HEK293 (cell line): ENCODE measurements around the gene DDX41.

ENCODE experiments used
- CTCF ChIA-PET: fragments of 350-600 bp; formaldehyde crosslinking; extraction: SDS; loops from one replicate; lab custom pipeline; 2021; ENCODE audit warnings: antibody characterized with exemption; lab: Yijun Ruan, JAX
- POLR2A ChIA-PET: fragments of 300-600 bp; formaldehyde crosslinking; extraction: SDS; loops from one replicate; lab custom pipeline; 2020; ENCODE audit warnings: antibody characterized with exemption, inconsistent platforms; lab: Yijun Ruan, JAX
- H3K27ac ChIP-seq: fragments of 200-500 bp; sonication (Bioruptor generic); 2 replicates; pipeline ENCODE4 v1.5.1; 2014; ENCODE audit warnings: low read depth, low read length, control low read depth, inconsistent platforms; ENCODE audit errors: extremely low read depth
- H3K36me3 ChIP-seq, 2 experiments: fragments of 200-500 bp in 1 of 2; sonication (Bioruptor generic) in 1 of 2; 1 replicate in 1 of 2; 2 replicates in 1 of 2; pipeline ENCODE4 v1.5.1; 2014 to 2017; ENCODE audit warnings: inconsistent platforms in 2 of 2, low read length in 2 of 2; ENCODE audit not compliant: control insufficient read depth in 2 of 2, insufficient read depth in 1 of 2
- H3K4me1 ChIP-seq: fragments of 200-500 bp; sonication (Bioruptor generic); 2 replicates; pipeline ENCODE4 v1.5.1; 2014; ENCODE audit warnings: mild to moderate bottlenecking, low read length, inconsistent platforms; ENCODE audit not compliant: control insufficient read depth, insufficient read depth
- H3K4me3 ChIP-seq: 2 replicates; pipeline ENCODE4 v1.5.1; 2011; ENCODE audit warnings: low read depth, mild to moderate bottlenecking, control low read depth, low read length, moderate library complexity
- H3K9me3 ChIP-seq: fragments of 200-500 bp; sonication (Bioruptor generic); 2 replicates; pipeline ENCODE4 v1.5.1; 2014; ENCODE audit warnings: low read depth, low read length, inconsistent platforms; ENCODE audit not compliant: control insufficient read depth, insufficient read depth
- GFI1B ChIP-seq: fragments of 450-650 bp; formaldehyde crosslinking; IDR thresholded peaks from 2 replicates; pipeline ENCODE4 v1.5.1; 2016; ENCODE audit warnings: missing biosample characterization, missing genetic modification characterization
- KLF17 ChIP-seq: fragments of 450-650 bp; formaldehyde crosslinking; IDR thresholded peaks from 2 replicates; pipeline ENCODE4 v1.5.1; 2016; ENCODE audit warnings: missing biosample characterization, missing genetic modification characterization
- PATZ1 ChIP-seq: fragments of 450-650 bp; formaldehyde crosslinking; IDR thresholded peaks from 2 replicates; pipeline ENCODE4 v1.5.1; 2016; ENCODE audit warnings: missing biosample characterization, missing genetic modification characterization
- SP2 ChIP-seq: fragments of 450-650 bp; formaldehyde crosslinking; IDR thresholded peaks from 2 replicates; pipeline ENCODE4 v1.5.1; 2016; ENCODE audit warnings: missing biosample characterization, missing genetic modification characterization
- SP3 ChIP-seq: fragments of 450-650 bp; formaldehyde crosslinking; IDR thresholded peaks from 2 replicates; pipeline ENCODE4 v1.5.1; 2016; ENCODE audit warnings: missing biosample characterization, missing genetic modification characterization
- WT1 ChIP-seq: fragments of 450-650 bp; formaldehyde crosslinking; IDR thresholded peaks from 2 replicates; pipeline ENCODE4 v1.5.1; 2016; ENCODE audit warnings: missing biosample characterization, missing genetic modification characterization
- ZBTB17 ChIP-seq: fragments of 450-650 bp; formaldehyde crosslinking; IDR thresholded peaks from 2 replicates; pipeline ENCODE4 v1.5.1; 2016; ENCODE audit warnings: missing biosample characterization, missing genetic modification characterization
- ZBTB20 ChIP-seq: fragments of 450-650 bp; formaldehyde crosslinking; IDR thresholded peaks from 2 replicates; pipeline ENCODE4 v1.5.1; 2016; ENCODE audit warnings: missing biosample characterization, missing genetic modification characterization
- ZBTB26 ChIP-seq: fragments of 450-650 bp; formaldehyde crosslinking; optimal IDR thresholded peaks from 2 replicates; pipeline ENCODE3; 2016; ENCODE audit warnings: missing biosample characterization, mild to moderate bottlenecking, missing genetic modification characterization
- ZBTB48 ChIP-seq: fragments of 450-650 bp; formaldehyde crosslinking; IDR thresholded peaks from 2 replicates; pipeline ENCODE4 v1.5.1; 2016; ENCODE audit warnings: missing biosample characterization, missing genetic modification characterization
- ZFHX2 ChIP-seq: fragments of 450-650 bp; formaldehyde crosslinking; conservative IDR thresholded peaks from 2 replicates; pipeline ENCODE4 v1.5.1; 2016; ENCODE audit warnings: missing biosample characterization, missing genetic modification characterization
- ZNF114 ChIP-seq: fragments of 450-650 bp; formaldehyde crosslinking; IDR thresholded peaks from 2 replicates; pipeline ENCODE4 v1.5.0; 2017; ENCODE audit warnings: missing biosample characterization, missing genetic modification characterization
- ZNF23 ChIP-seq: fragments of 450-650 bp; formaldehyde crosslinking; IDR thresholded peaks from 2 replicates; pipeline ENCODE4 v1.5.1; 2016; ENCODE audit warnings: missing biosample characterization, missing genetic modification characterization, borderline replicate concordance
- ZNF366 ChIP-seq: fragments of 450-650 bp; formaldehyde crosslinking; conservative IDR thresholded peaks from 2 replicates; pipeline ENCODE4 v1.5.1; 2016; ENCODE audit warnings: missing biosample characterization, missing genetic modification characterization
- ZNF398 ChIP-seq: fragments of 450-650 bp; formaldehyde crosslinking; IDR thresholded peaks from 2 replicates; pipeline ENCODE4 v1.5.1; 2017; ENCODE audit warnings: missing biosample characterization, missing genetic modification characterization
- ZNF558 ChIP-seq: fragments of 450-650 bp; formaldehyde crosslinking; IDR thresholded peaks from 2 replicates; pipeline ENCODE4 v1.5.1; 2016; ENCODE audit warnings: missing biosample characterization, missing genetic modification characterization
- ZNF600 ChIP-seq: fragments of 450-650 bp; formaldehyde crosslinking; IDR thresholded peaks from 2 replicates; pipeline ENCODE4 v1.5.1; 2016; ENCODE audit warnings: missing biosample characterization, missing genetic modification characterization
- ZNF692 ChIP-seq: fragments of 450-650 bp; formaldehyde crosslinking; IDR thresholded peaks from 2 replicates; pipeline ENCODE4 v1.5.1; 2016; ENCODE audit warnings: missing biosample characterization, missing genetic modification characterization
- ZNF701 ChIP-seq: fragments of 450-650 bp; formaldehyde crosslinking; IDR thresholded peaks from 2 replicates; pipeline ENCODE4 v1.5.1; 2016; ENCODE audit warnings: missing biosample characterization, missing genetic modification characterization

DDX41 gene

GRCh38 chr5:177474002-177474476 is 42.7 kb downstream of the DDX41 start (continued):
- 0 out of 2 replicates have a peak, but pooled peaks have one; percentile 24 for TF ChIP-seq ZNF692 (tag by site-specific recombination)
- TF ChIP-seq ZBTB26 (tag by site-specific recombination), result no peak
- TF ChIP-seq ZBTB17 (tag by site-specific recombination), result peak; percentile 57; the same call in 1 of the 2 replicates
- no peak for TF ChIP-seq GFI1B (tag by site-specific recombination)
- TF ChIP-seq SP2 (tag by site-specific recombination), result peak; percentile 38; the same call in 1 of the 2 replicates
- peak; percentile 27; the same call in 1 of the 2 replicates for TF ChIP-seq ZBTB20 (tag by site-specific recombination)
- no peak for TF ChIP-seq ZNF558 (tag by site-specific recombination)
- TF ChIP-seq ZNF398 (tag by site-specific recombination), result peak; percentile 61
- peak; percentile 49; the same call in 1 of the 2 replicates for TF ChIP-seq KLF17 (tag by site-specific recombination)
- TF ChIP-seq ZNF600 (tag by site-specific recombination), result peak; percentile 90
- peak; percentile 74 for TF ChIP-seq ZNF366 (tag by site-specific recombination)
- peak; percentile 82 for TF ChIP-seq PATZ1 (tag by site-specific recombination)
- peak; percentile 9; the same call in 1 of the 2 replicates for TF ChIP-seq SP3

GRCh38 chr5:177473443-177474001 is 43.2 kb downstream of the DDX41 start, which contains the start of gene DBN1:
Gene DBN1 (minus strand): TSS chr5:177473634. CDS start chr5:177473521, 113 bp downstream.
- Histone ChIP-seq H3K4me3 (peak within 1 kb of the TSS; percentile 85), H3K4me1 (peaks cover 4% of the 10 kb centered on the region), H3K9me3 (no peaks in the 10 kb centered on the region), H3K27ac (peak within 1 kb of the TSS; percentile 82; the same call in 1 of the 2 replicates), H3K36me3 (peaks cover 0 to 28% of the 10 kb centered on the region in 2 experiments; a peak in 1 of 3 replicates)
- ChIA-PET CTCF (interaction anchor here (0.6 to 3.1 kb wide), 4 partner anchors 18 to 101 kb away, joined by 3 to 12 read pairs (median 5); no protein-coding TSS in a partner anchor), POLR2A (interaction anchor here (0.7 to 7.3 kb wide), 9 partner anchors 10 to 95 kb away, joined by 3 to 102 read pairs (median 5); partner anchors contain the start of genes DDX41, GRK6 and PDLIM7)
- TF ChIP-seq ZNF114 (tag by site-specific recombination), result no peak
- TF ChIP-seq ZBTB26 (tag by site-specific recombination), result peak; percentile 33
- TF ChIP-seq WT1, result 0 out of 2 replicates have a peak, but pooled peaks have one; percentile 14
- TF ChIP-seq ZNF398 (tag by site-specific recombination), result peak; percentile 43
- TF ChIP-seq ZNF701 (tag by site-specific recombination), result no peak
- no peak for TF ChIP-seq ZFHX2 (tag by site-specific recombination)
- no peak for TF ChIP-seq ZBTB48 (tag by site-specific recombination)
- TF ChIP-seq ZNF23, result no peak
